Measurements from ENCODE around the gene CARD11.

Gene CARD11

DNA sequence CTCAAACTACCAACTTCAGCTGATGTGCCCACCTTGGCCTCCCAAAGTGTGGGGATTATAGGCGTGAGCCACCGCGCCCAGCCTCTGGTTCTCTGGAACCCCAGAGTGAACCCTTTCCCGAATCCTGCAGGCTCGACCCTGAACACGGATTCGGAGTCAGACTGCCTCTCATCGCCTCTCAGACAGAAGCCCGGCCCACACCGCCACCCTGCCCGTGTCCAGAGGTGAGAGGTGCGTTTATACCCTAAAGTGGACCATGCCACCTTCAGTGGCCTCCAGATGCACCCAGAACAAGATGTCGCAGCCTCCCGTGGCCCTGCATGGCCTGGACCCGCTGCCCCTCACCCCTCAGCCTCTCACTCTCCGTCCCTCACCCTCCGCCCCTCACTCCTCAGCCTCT lies 134.6 kb downstream of the CARD11 start:
- no peak for DNase-seq (ENCODE audit: low spot score)
- in situ Hi-C loops (cut with MboI; ENCODE audit: low pct_unique_long_range_greater_than_20kb, low sequenced_read_pairs, unreplicated experiment), result no loop called here
- no peak for TF ChIP-seq CTCF (IDR thresholded peaks at IDR 0.05; ENCODE audit: extremely low read depth, insufficient read depth, missing control alignments)

- DNase-seq (ENCODE audit: low spot score), result no peak
- TF ChIP-seq CTCF (IDR thresholded peaks at IDR 0.05; ENCODE audit: extremely low read depth, insufficient read depth, missing control alignments), result no peak
- in situ Hi-C loops (cut with MboI; ENCODE audit: low pct_unique_long_range_greater_than_20kb, low sequenced_read_pairs, unreplicated experiment), result no loop called here
Measured at GRCh38 chr7:2908103-2908683, 135.5 kb downstream of the CARD11 start.

GRCh38 chr7:2906197-2906931 lies 137.3 kb downstream of the CARD11 start:
- TF ChIP-seq CTCF (IDR thresholded peaks at IDR 0.05; ENCODE audit: extremely low read depth, insufficient read depth, missing control alignments), result no peak
- no peak for DNase-seq (ENCODE audit: low spot score)
- in situ Hi-C loops (cut with MboI; ENCODE audit: low pct_unique_long_range_greater_than_20kb, low sequenced_read_pairs, unreplicated experiment), result no loop called here

GRCh38 chr7:2905500-2905899 lies 138.2 kb downstream of the CARD11 start:
- in situ Hi-C loops (cut with MboI; ENCODE audit: low pct_unique_long_range_greater_than_20kb, low sequenced_read_pairs, unreplicated experiment), result no loop called here
- no peak for TF ChIP-seq CTCF (IDR thresholded peaks at IDR 0.05; ENCODE audit: extremely low read depth, insufficient read depth, missing control alignments)
- no peak for DNase-seq (ENCODE audit: low spot score)

DNA sequence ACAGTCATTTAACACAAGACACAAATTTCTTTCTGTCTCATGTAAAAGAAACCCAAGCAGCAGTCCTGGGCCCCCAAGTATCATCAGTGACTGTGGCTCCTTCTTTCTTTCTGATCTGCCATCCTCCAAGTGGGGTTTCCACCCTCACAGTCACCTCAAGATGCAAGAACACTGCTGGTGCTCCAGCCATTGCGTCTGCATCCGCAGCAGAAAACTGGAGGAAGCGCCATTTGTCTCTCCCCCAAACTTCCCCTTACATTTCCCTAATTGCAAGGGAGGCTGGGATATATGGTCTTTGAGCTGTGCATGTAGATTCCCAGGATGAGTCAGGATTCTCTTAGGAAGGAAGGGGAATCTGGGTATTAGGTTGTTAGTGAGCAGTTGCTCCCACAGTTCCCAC lies 138.6 kb downstream of the CARD11 start:
- no peak for TF ChIP-seq CTCF (IDR thresholded peaks at IDR 0.05; ENCODE audit: extremely low read depth, insufficient read depth, missing control alignments)
- in situ Hi-C loops (cut with MboI; ENCODE audit: low pct_unique_long_range_greater_than_20kb, low sequenced_read_pairs, unreplicated experiment), result no loop called here
- DNase-seq (ENCODE audit: low spot score), result no peak

GRCh38 chr7:2904202-2904601 lies 139.5 kb downstream of the CARD11 start:
- in situ Hi-C loops (cut with MboI; ENCODE audit: low pct_unique_long_range_greater_than_20kb, low sequenced_read_pairs, unreplicated experiment), result no loop called here
- TF ChIP-seq CTCF (IDR thresholded peaks at IDR 0.05; ENCODE audit: extremely low read depth, insufficient read depth, missing control alignments), result no peak
- DNase-seq (ENCODE audit: low spot score), result no peak

Data from GM13977 (cell line).